Tibial nerve (tissue), 4 donors: ENCODE data around the gene CCDC70. TPM values are rescaled to one million over a fixed set of nuclear protein-coding genes. Genes with fewer than 3 reads are reported as not detected.

ENCODE experiments used
- DNase-seq, 2 donors: peaks; one replicate each; pipeline ENCODE4 v3.0.0-alpha.2; 2019; ENCODE audit warnings: low spot score in 2 of 2
- H3K27ac ChIP-seq, 4 donors: fragments of 200-600 bp; sonication (generic) in 3 of 4; one replicate each; pipeline ENCODE4 v1.5.1; 2017 to 2019; ENCODE audit warnings: mild to moderate bottlenecking in 1 of 4
- H3K27me3 ChIP-seq, 2 donors: fragments of 200-600 bp; sonication (generic) in 1 of 2; one replicate each; pipeline versions ENCODE4 v1.5.1 to v1.6.0; 2017 to 2019
- H3K36me3 ChIP-seq, 3 donors: fragments of 200-600 bp; sonication (generic); one replicate each; pipeline ENCODE4 v1.5.1; 2018 to 2019
- H3K4me1 ChIP-seq, 4 donors: fragments of 200-600 bp; sonication (generic) in 3 of 4; one replicate each; pipeline ENCODE4 v1.5.1; 2017 to 2019
- H3K4me3 ChIP-seq, 4 donors: fragments of 200-600 bp; sonication (generic) in 3 of 4; one replicate each; pipeline ENCODE4 v1.5.1; 2017 to 2019; ENCODE audit warnings: mild to moderate bottlenecking in 1 of 4, moderate library complexity in 1 of 4
- H3K9me3 ChIP-seq, 4 donors: fragments of 200-600 bp; sonication (generic) in 3 of 4; one replicate each; pipeline ENCODE4 v1.5.1; 2017 to 2019
- EP300 ChIP-seq, 2 donors: sonication (generic); formaldehyde crosslinking; IDR thresholded peaks; one replicate each; pipeline ENCODE4 v1.6.1; 2017; ENCODE audit warnings: antibody characterized with exemption in 2 of 2, mild to moderate bottlenecking in 1 of 2
- POLR2A ChIP-seq, 2 donors: fragments of 450-650 bp; IDR thresholded peaks; one replicate each; pipeline ENCODE4 v1.6.1; 2017; ENCODE audit warnings: antibody characterized with exemption in 2 of 2, mild to moderate bottlenecking in 2 of 2, moderate library complexity in 2 of 2
- WGBS, 2 donors: methylation state at CpG; one replicate each; pipeline ENCODE4 v1.1.5; 2018; 5-methylcytosine and 5-hydroxymethylcytosine counted together
- total RNA-seq, 4 donors: library from RNA; depleted of rRNA; stranded (reverse); fragments of >200 nt; gene quantifications; one replicate each; pipeline ENCODE4 v1.1.0, GENCODE V29; 2016
- TF ChIP-seq, protein P1 (sequence below), 5 experiments: fragments of 200-600 bp in 3 of 5; fragments of 450-650 bp in 2 of 5; sonication (generic) in 3 of 5; IDR thresholded peaks; one replicate each; pipeline ENCODE4 v1.5.1; 2016 to 2019; ENCODE audit warnings: antibody characterized with exemption in 5 of 5, mild to moderate bottlenecking in 3 of 5, moderate library complexity in 2 of 5

Gene CCDC70
- total RNA-seq, 4 donors from 2014 or later: not detected

DNA sequence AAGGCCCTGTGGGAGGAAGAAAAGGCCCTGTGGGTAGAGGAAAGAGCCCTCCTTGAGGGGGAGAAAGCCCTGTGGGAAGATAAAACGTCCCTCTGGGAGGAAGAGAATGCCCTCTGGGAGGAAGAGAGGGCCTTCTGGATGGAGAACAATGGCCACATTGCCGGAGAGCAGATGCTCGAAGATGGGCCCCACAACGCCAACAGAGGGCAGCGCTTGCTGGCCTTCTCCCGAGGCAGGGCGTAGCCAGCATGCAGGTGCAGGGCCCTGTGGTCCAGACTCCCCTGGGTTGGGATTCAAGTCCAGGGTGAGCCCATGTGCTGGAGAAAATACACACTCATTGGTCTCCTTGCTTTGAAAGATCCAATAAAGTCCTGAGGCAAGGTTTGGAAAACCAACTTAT lies 4.1 kb downstream of the CCDC70 start:
- TF ChIP-seq, protein P1, sequence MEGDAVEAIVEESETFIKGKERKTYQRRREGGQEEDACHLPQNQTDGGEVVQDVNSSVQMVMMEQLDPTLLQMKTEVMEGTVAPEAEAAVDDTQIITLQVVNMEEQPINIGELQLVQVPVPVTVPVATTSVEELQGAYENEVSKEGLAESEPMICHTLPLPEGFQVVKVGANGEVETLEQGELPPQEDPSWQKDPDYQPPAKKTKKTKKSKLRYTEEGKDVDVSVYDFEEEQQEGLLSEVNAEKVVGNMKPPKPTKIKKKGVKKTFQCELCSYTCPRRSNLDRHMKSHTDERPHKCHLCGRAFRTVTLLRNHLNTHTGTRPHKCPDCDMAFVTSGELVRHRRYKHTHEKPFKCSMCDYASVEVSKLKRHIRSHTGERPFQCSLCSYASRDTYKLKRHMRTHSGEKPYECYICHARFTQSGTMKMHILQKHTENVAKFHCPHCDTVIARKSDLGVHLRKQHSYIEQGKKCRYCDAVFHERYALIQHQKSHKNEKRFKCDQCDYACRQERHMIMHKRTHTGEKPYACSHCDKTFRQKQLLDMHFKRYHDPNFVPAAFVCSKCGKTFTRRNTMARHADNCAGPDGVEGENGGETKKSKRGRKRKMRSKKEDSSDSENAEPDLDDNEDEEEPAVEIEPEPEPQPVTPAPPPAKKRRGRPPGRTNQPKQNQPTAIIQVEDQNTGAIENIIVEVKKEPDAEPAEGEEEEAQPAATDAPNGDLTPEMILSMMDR (IDR thresholded peaks at IDR 0.05): no peak
- TF ChIP-seq POLR2A (IDR thresholded peaks at IDR 0.05): no peak
- TF ChIP-seq EP300 (IDR thresholded peaks at IDR 0.05): no peak
- Histone ChIP-seq H3K27me3 (no peaks in the 10 kb centered on the region), H3K27ac (no peak overlapping the region), H3K4me1 (no peaks in the 10 kb centered on the region), H3K36me3 (no peaks in the 10 kb centered on the region), H3K4me3 (no peak overlapping the region), H3K9me3 (no peaks in the 10 kb centered on the region)
- 80 to 84% methylated on average over 7 of the region's 7 CpGs for WGBS, 2 donors
- DNase-seq: no peak

GRCh38 chr13:51867062-51867461 lies 5.3 kb downstream of the CCDC70 start:
- Histone ChIP-seq H3K36me3 (no peaks in the 10 kb centered on the region), H3K27ac (no peak overlapping the region), H3K27me3 (no peaks in the 10 kb centered on the region), H3K4me1 (no peaks in the 10 kb centered on the region), H3K9me3 (no peaks in the 10 kb centered on the region), H3K4me3 (no peak overlapping the region)
- DNase-seq: no peak
- TF ChIP-seq, protein P1 (IDR thresholded peaks at IDR 0.05): no peak
- no peak for TF ChIP-seq POLR2A (IDR thresholded peaks at IDR 0.05)
- TF ChIP-seq EP300 (IDR thresholded peaks at IDR 0.05): no peak
- 87 to 91% methylated on average over 4 of the region's 4 CpGs for WGBS, 2 donors

- H3K4me1 ChIP-seq: no peaks in the 10 kb centered on the region
- TF ChIP-seq POLR2A (IDR thresholded peaks at IDR 0.05) (no peak), EP300 (IDR thresholded peaks at IDR 0.05) (no peak)
- TF ChIP-seq, protein P1 (IDR thresholded peaks at IDR 0.05): no peak
- H3K9me3 ChIP-seq: no peaks in the 10 kb centered on the region
- no peak overlapping the region for H3K4me3 ChIP-seq
- no peaks in the 10 kb centered on the region for H3K27me3 ChIP-seq
- no peaks in the 10 kb centered on the region for H3K36me3 ChIP-seq
- DNase-seq: no peak
- 85 to 87% methylated on average over 6 of the region's 6 CpGs for WGBS, 2 donors
- H3K27ac ChIP-seq: no peak overlapping the region
These were observed 8.1 kb downstream of the CCDC70 start for GRCh38 chr13:51869916-51870315.

GRCh38 chr13:51870616-51871015 lies 8.8 kb downstream of the CCDC70 start:
- Histone ChIP-seq H3K27ac (no peak overlapping the region), H3K4me3 (no peak overlapping the region), H3K27me3 (no peaks in the 10 kb centered on the region), H3K9me3 (no peaks in the 10 kb centered on the region), H3K36me3 (no peaks in the 10 kb centered on the region), H3K4me1 (no peaks in the 10 kb centered on the region)
- DNase-seq: no peak
- TF ChIP-seq, protein P1 (IDR thresholded peaks at IDR 0.05): no peak
- no peak for TF ChIP-seq POLR2A (IDR thresholded peaks at IDR 0.05)
- no peak for TF ChIP-seq EP300 (IDR thresholded peaks at IDR 0.05)
- 64 to 76% methylated on average over 3 of the region's 3 CpGs for WGBS, 2 donors

GRCh38 chr13:51873117-51873798 lies 11.5 kb downstream of the CCDC70 start:
- WGBS, 2 donors: 93% methylated on average over 6 of the region's 6 CpGs
- H3K27me3 ChIP-seq: no peaks in the 10 kb centered on the region
- no peak overlapping the region for H3K27ac ChIP-seq
- H3K9me3 ChIP-seq: no peaks in the 10 kb centered on the region
- no peaks in the 10 kb centered on the region for H3K36me3 ChIP-seq
- TF ChIP-seq EP300 (IDR thresholded peaks at IDR 0.05) (no peak), POLR2A (IDR thresholded peaks at IDR 0.05) (no peak)
- TF ChIP-seq, protein P1 (IDR thresholded peaks at IDR 0.05): no peak
- H3K4me3 ChIP-seq: no peak overlapping the region
- no peaks in the 10 kb centered on the region for H3K4me1 ChIP-seq
- no peak for DNase-seq
